K562 (cell line): ENCODE measurements around the gene CCNB1. TPM values are rescaled to one million over a fixed set of nuclear protein-coding genes. Genes with fewer than 3 reads are reported as not detected.

Experiments used
- BRF1 ChIP-seq: IDR thresholded peaks from 3 replicates; pipeline ENCODE4 v1.6.1; 2011; ENCODE audit warnings: borderline replicate concordance, mild to moderate bottlenecking; ENCODE audit not compliant: insufficient read length; ENCODE audit errors: extremely low read depth
- CBX2 ChIP-seq: fragments of 200-600 bp; sonication (generic); IDR thresholded peaks from one replicate; pipeline ENCODE4 v1.6.1; 2012; ENCODE audit warnings: mild to moderate bottlenecking, low read length, inconsistent platforms; ENCODE audit not compliant: insufficient read depth, poor library complexity, severe bottlenecking
- CBX5 ChIP-seq: IDR thresholded peaks from 2 replicates; pipeline ENCODE4 v1.6.1; 2014; ENCODE audit warnings: low read depth, borderline replicate concordance
- DNMT1 ChIP-seq: fragments of 450-650 bp; IDR thresholded peaks from 2 replicates; pipeline ENCODE4 v1.6.1; 2016; ENCODE audit warnings: antibody characterized with exemption, mild to moderate bottlenecking
- FIP1L1 ChIP-seq: fragments of 200-400 bp; formaldehyde crosslinking; IDR thresholded peaks from 2 replicates; pipeline ENCODE4 v1.6.1; 2018; ENCODE audit warnings: mild to moderate bottlenecking, low read depth, low read length; ENCODE audit not compliant: poor library complexity, severe bottlenecking
- FOXK2 ChIP-seq, 2 experiments: fragments of 450-650 bp; IDR thresholded peaks in 1 of 2; conservative IDR thresholded peaks in 1 of 2; 2 replicates each; pipeline ENCODE4 v1.6.1; 2016; ENCODE audit warnings: low read depth in 2 of 2, mild to moderate bottlenecking in 1 of 2
- HBP1 ChIP-seq: fragments of 450-650 bp; formaldehyde crosslinking; IDR thresholded peaks from 2 replicates; pipeline ENCODE4 v1.4.0; 2022; ENCODE audit warnings: missing genetic modification characterization
- MAX ChIP-seq: sonication (generic); formaldehyde crosslinking; IDR thresholded peaks from 2 replicates; pipeline ENCODE4 v1.9.0; 2022; ENCODE audit warnings: mild to moderate bottlenecking, missing genetic modification reagents
- MEF2A ChIP-seq: IDR thresholded peaks from 2 replicates; pipeline ENCODE4 v1.6.1; 2011; ENCODE audit warnings: low read depth, mild to moderate bottlenecking, low read length, moderate library complexity; ENCODE audit not compliant: control insufficient read depth
- NFE2 ChIP-seq: IDR thresholded peaks from 2 replicates; pipeline ENCODE4 v1.6.1; 2014; ENCODE audit warnings: antibody characterized with exemption, low read depth
- NR0B1 ChIP-seq: fragments of 450-650 bp; IDR thresholded peaks from one replicate; pipeline ENCODE4 v1.6.1; 2018; ENCODE audit warnings: mild to moderate bottlenecking, moderate library complexity; ENCODE audit not compliant: partially characterized antibody
- NR2F6 ChIP-seq: fragments of 450-650 bp; formaldehyde crosslinking; IDR thresholded peaks from 2 replicates; pipeline ENCODE4 v1.4.0; 2020; ENCODE audit warnings: mild to moderate bottlenecking
- OTX1 ChIP-seq: fragments of 450-650 bp; formaldehyde crosslinking; IDR thresholded peaks from 2 replicates; pipeline ENCODE4 v1.4.0; 2022; ENCODE audit warnings: mild to moderate bottlenecking
- RFX5 ChIP-seq: IDR thresholded peaks from 2 replicates; pipeline ENCODE4 v1.6.1; 2011; ENCODE audit warnings: low read depth, mild to moderate bottlenecking, improper control_type of control experiment, low read length
- TAL1 ChIP-seq: fragments of 450-650 bp; IDR thresholded peaks from 2 replicates; pipeline ENCODE4 v1.6.1; 2016; ENCODE audit warnings: mild to moderate bottlenecking
- TARDBP ChIP-seq: fragments of 450-650 bp; IDR thresholded peaks from 2 replicates; pipeline ENCODE4 v1.6.1; 2016
- TCFL5 ChIP-seq: fragments of 250-450 bp; sonication (Bioruptor Pico); conservative IDR thresholded peaks from 2 replicates; pipeline ENCODE4 v1.6.1; 2021; ENCODE audit warnings: mild to moderate bottlenecking, moderate library complexity, matching md5 sums
- WHSC1 ChIP-seq: IDR thresholded peaks from one replicate; pipeline ENCODE4 v1.6.1; 2012; ENCODE audit warnings: low read length, control low read depth, inconsistent platforms
- ZBTB17 ChIP-seq: fragments of 450-650 bp; formaldehyde crosslinking; IDR thresholded peaks from 2 replicates; pipeline ENCODE4 v1.4.0; 2020; ENCODE audit warnings: mild to moderate bottlenecking
- ZBTB26 ChIP-seq: fragments of 450-650 bp; formaldehyde crosslinking; IDR thresholded peaks from 2 replicates; pipeline ENCODE4 v1.4.0; 2022; ENCODE audit warnings: missing genetic modification characterization
- ZFP1 ChIP-seq: fragments of 450-650 bp; formaldehyde crosslinking; IDR thresholded peaks from 2 replicates; pipeline ENCODE4 v1.4.0; 2020; ENCODE audit warnings: mild to moderate bottlenecking, mixed read lengths
- ZNF121 ChIP-seq: sonication (generic); formaldehyde crosslinking; conservative IDR thresholded peaks from 2 replicates; pipeline ENCODE4 v1.8.0; 2022; ENCODE audit warnings: missing genetic modification reagents
- ZNF316 ChIP-seq: fragments of 450-650 bp; IDR thresholded peaks from 2 replicates; pipeline ENCODE4 v1.6.1; 2016
- ZNF512 ChIP-seq: IDR thresholded peaks from 2 replicates; pipeline ENCODE4 v1.6.1; 2016; ENCODE audit warnings: missing genetic modification characterization, missing compliant biosample characterization
- polyA plus RNA-seq, 8 experiments: library from polyadenylated mRNA; depleted of rRNA in 4 of 8; stranded (reverse) in 5 of 8; unstranded in 3 of 8; fragments of >200 nt; fragmentation: Nextera tagmentation in 2 of 8; fragmentation: Illumina TruSeq in 1 of 8; extraction: Ambion mirVana in 2 of 8; extraction: Trizol in 1 of 8; gene quantifications; 2 replicates each; pipeline versions ENCODE4 v1.2.1 to v1.2.3, GENCODE V29; 2011 to 2014; ENCODE audit warnings: inconsistent platforms in 1 of 8, missing spikeins in 1 of 8
- total RNA-seq, 7 experiments: library from RNA; depleted of rRNA in 6 of 7; stranded (reverse); fragments of >200 nt in 6 of 7; fragmentation: Illumina TruSeq in 2 of 7; extraction: Trizol in 2 of 7; gene quantifications; 2 replicates each; pipeline versions ENCODE4 v1.2.1 to v1.2.3, GENCODE V29; 2011 to 2021; ENCODE audit warnings: low replicate concordance in 1 of 7

CCNB1 gene
- total and polyA plus RNA-seq, 9 of the 15 experiments (the other 6 are each of a cell fraction or from before 2014, with no cell fraction given): 165 to 679 (median 271) TPM

- no peak for TF ChIP-seq ZNF512 (tag)
- no peak for TF ChIP-seq HBP1 (CRISPR knock-in tag)
- TF ChIP-seq ZFP1 (CRISPR knock-in tag): no peak
- no peak for TF ChIP-seq ZBTB17 (CRISPR knock-in tag)
- no peak for TF ChIP-seq ZNF316
- TF ChIP-seq TCFL5 (CRISPR knock-in tag): no peak
- TF ChIP-seq MEF2A: no peak
- no peak for TF ChIP-seq NFE2
- TF ChIP-seq DNMT1: no peak
- no peak for TF ChIP-seq BRF1
- TF ChIP-seq OTX1 (CRISPR knock-in tag): no peak
- TF ChIP-seq FIP1L1: peak; percentile 30
- no peak for TF ChIP-seq CBX5
- no peak for TF ChIP-seq CBX2
- no peak for TF ChIP-seq ZBTB26 (CRISPR knock-in tag)
- no peak for TF ChIP-seq NR0B1
- TF ChIP-seq MAX: peak; percentile 96
- TF ChIP-seq RFX5: no peak
- no peak for TF ChIP-seq TARDBP
- peak; percentile 50; the same call in 1 of the 2 replicates for TF ChIP-seq NR2F6 (CRISPR knock-in tag)
- TF ChIP-seq TAL1: no peak
- no peak for TF ChIP-seq WHSC1
- peak in 1 of 2 experiments; percentile 40; a peak in 1 of 4 replicates for TF ChIP-seq FOXK2 (conservative IDR thresholded peaks at IDR 0.05 in 1 of 2, IDR thresholded peaks at IDR 0.05 in 1 of 2; ENCODE audit: low read depth in 2 of 2)
- TF ChIP-seq ZNF121 (CRISPR knock-in tag): no peak
These were observed at the start of gene CCNB1 (continued) for GRCh38 chr5:69166686-69167492.
